COR-L47 (cell line): ENCODE measurements around the gene DNAAF5.
A peak's percentile ranks its signal among the peaks of the same experiment; 100 is the strongest.

Experiments used
- DNase-seq: peaks from one replicate; lab custom pipeline; 2025; lab: John Stamatoyannopoulos, UW

DNAAF5 gene

GRCh38 chr7:707296-708000 is 19.1 kb upstream of the DNAAF5 start:
- DNase-seq = no peak

GRCh38 chr7:710161-710560 is 16.3 kb upstream of the DNAAF5 start:
- DNase-seq = no peak

- DNase-seq = no peak
Measured at GRCh38 chr7:711093-711921, 15.2 kb upstream of the DNAAF5 start.

- no peak for DNase-seq
Measured at GRCh38 chr7:711922-712380, 14.5 kb upstream of the DNAAF5 start.

- DNase-seq = no peak
Measured at GRCh38 chr7:712381-713138, 13.9 kb upstream of the DNAAF5 start.

GRCh38 chr7:713139-713457 is 13.4 kb upstream of the DNAAF5 start:
- DNase-seq = no peak

- DNase-seq = no peak
Measured at GRCh38 chr7:713488-714230, 12.8 kb upstream of the DNAAF5 start.

GRCh38 chr7:714251-714671 is 12.2 kb upstream of the DNAAF5 start:
- DNase-seq = no peak

- DNase-seq = no peak
Measured at GRCh38 chr7:716222-716621, 10.3 kb upstream of the DNAAF5 start.

GRCh38 chr7:716636-717035 is 9.9 kb upstream of the DNAAF5 start:
- DNase-seq = no peak

- DNase-seq = no peak
Measured at GRCh38 chr7:721619-722248, 4.8 kb upstream of the DNAAF5 start.

- DNase-seq = no peak
Measured at GRCh38 chr7:723541-723940, 3.0 kb upstream of the DNAAF5 start.

- no peak for DNase-seq
Measured at GRCh38 chr7:724298-724697, 2.2 kb upstream of the DNAAF5 start.

GRCh38 chr7:725223-726005 is 1.1 kb upstream of the DNAAF5 start:
- DNase-seq = no peak

GRCh38 chr7:726854-727103 is 280 bp downstream of the DNAAF5 start:
- DNase-seq = peak; percentile 31

- peak; percentile 7 for DNase-seq
Measured at GRCh38 chr7:727104-727805, 756 bp downstream of the DNAAF5 start, which contains the start of gene PRKAR1B. TSS of gene PRKAR1B (minus strand) at chr7:727281. CDS start at chr7:711505, 15,776 bp downstream.

GRCh38 chr7:727806-728460 is 1.4 kb downstream of the DNAAF5 start:
- DNase-seq = no peak

GRCh38 chr7:728602-729001 is 2.1 kb downstream of the DNAAF5 start:
- DNase-seq = no peak

GRCh38 chr7:729140-730000 is 2.9 kb downstream of the DNAAF5 start:
- no peak for DNase-seq
